Ecto neural progenitor cell (in vitro differentiated cells): ENCODE results near the gene COG1.

ENCODE experiments used
- DNase-seq: peaks from one replicate; pipeline ENCODE4 v3.0.0-alpha.2; 2018; ENCODE audit warnings: low spot score

COG1 gene

DNA sequence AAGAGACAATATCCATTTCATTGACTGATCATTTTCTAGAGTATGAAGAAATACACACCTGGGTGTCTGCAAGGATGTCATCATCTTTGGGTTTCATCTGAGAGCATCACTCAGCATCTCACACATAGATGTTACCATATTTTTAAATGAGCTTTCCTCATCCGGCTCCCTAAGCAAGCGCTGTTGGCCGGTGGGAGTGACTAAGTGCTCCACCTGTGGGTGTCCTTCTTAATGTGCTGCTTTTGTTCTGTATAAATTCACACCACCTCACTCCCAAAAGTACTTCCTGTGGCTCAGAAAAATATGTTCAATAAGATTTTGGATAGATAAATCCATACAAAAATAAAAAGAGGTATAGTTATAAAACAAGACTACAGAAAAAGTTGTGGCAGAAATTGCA is 20.6 kb upstream of the COG1 start:
- no peak for DNase-seq

DNA sequence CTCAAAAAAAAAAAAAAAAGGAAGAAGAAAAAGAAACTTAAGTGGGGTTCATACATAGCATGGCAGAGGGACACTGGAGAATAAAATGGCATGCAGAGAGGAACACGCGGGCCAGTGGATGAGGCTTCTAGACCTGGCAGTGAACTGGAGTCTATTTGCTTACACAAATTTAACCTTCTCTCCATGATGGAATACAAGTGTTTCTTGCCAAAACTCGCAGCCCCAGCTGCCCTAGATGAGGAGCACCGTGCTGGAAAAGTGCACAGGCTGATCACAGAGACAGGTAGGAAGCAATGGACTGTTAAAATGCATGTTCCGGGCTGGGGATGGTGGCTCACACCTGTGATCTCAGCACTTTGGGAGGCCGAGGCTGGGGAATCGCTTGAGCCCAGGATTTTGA is 18.7 kb upstream of the COG1 start:
- no peak for DNase-seq

DNA sequence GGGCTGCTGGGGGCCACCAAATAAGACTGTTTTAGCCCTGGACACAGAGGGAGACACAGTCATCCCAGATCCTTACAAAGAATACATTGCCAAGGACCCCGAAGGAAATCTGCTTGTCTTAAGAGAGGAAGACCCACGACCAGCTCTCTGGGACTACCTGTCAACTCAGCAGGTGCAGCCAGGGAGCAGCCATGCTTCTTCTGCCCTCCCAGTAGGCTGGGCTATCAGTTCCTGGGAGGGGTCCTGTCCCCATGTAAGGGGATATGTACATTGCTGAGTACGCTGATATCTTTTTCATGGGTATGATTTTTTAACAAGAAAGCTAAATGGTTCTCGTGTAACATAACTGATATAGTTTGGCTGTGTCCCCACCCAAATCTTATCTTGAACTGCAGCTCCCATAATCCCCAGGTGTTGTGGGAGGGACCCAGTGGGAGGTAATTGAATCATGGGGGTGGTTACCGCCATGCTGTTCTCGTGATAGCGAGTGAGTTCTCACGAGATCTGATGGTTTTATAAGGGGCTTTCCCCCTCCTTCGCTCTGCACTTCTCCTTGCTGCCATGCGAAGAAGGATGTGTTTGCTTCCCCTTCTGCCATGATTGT is 16.8 kb upstream of the COG1 start:
- no peak for DNase-seq

DNA sequence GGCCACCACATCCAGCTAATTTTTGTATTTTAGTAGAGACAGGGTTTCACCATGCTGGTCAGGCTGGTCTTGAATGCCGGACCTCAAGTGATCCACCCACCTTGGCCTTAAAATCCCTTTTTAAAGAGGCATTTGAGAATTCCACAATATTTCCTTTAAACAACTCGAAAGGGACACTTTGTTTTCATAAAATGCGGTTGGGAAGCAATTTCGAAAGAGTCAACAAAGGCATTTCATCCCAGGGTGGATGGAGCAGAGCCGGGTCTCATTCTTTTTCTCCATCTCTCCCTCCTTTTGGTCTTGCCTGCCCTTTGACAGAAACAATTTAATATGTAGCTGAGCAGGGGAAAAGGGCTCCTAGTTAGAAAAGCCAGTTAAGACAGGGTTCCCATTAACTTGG is 13.5 kb upstream of the COG1 start:
- DNase-seq, result no peak

DNA sequence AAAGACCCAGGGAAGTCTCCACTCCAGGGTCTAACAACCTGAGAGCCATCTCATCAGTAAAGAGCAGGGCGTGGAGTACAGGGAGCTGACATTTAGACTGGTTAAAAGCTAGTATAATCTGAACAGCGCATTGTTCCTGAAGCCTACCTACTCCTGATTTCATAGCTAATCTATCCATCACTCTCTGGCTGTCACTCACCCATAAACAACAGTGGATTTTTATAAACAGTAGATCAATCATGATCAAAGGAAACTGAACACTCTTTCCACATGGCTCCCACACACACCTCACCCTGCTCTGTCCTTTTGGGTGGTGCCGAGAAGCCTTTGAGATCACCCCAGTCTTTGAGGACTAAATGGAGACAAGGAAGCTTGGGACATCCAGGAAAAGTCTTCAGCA is 13.0 kb upstream of the COG1 start:
- no peak for DNase-seq

DNA sequence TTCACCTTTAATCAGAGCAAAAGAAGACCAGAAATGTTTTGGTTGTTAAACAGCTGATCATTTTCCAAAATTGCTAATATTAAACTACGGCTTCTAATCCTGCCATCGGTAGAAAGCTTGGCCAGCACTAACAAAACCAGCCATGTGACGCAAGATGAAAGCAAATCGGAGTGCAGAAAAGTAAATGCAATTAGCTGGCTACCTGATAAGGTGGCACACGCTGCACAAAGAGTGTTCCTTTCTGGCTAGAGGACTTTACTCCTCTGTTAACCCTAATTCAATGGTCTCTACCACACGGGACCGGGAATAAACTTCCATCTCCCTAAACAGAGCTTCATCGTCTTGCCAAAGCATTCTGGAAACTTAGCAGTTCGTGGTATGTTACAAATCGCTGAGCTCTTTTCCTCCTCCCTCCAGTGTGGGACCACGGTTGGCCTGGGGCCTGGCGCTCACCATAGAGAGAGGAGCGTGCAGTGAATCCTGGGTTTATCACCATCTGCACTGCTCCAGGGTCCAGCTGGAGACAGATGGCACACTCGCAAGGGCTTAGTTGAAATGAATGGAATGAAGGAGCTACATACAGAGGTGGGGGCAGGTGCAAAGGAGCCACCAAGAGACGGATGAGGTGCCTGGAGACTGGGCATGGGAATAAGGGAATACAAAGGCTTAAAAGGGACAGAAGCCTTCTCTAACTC is 10.1 kb upstream of the COG1 start:
- DNase-seq, result no peak

DNA sequence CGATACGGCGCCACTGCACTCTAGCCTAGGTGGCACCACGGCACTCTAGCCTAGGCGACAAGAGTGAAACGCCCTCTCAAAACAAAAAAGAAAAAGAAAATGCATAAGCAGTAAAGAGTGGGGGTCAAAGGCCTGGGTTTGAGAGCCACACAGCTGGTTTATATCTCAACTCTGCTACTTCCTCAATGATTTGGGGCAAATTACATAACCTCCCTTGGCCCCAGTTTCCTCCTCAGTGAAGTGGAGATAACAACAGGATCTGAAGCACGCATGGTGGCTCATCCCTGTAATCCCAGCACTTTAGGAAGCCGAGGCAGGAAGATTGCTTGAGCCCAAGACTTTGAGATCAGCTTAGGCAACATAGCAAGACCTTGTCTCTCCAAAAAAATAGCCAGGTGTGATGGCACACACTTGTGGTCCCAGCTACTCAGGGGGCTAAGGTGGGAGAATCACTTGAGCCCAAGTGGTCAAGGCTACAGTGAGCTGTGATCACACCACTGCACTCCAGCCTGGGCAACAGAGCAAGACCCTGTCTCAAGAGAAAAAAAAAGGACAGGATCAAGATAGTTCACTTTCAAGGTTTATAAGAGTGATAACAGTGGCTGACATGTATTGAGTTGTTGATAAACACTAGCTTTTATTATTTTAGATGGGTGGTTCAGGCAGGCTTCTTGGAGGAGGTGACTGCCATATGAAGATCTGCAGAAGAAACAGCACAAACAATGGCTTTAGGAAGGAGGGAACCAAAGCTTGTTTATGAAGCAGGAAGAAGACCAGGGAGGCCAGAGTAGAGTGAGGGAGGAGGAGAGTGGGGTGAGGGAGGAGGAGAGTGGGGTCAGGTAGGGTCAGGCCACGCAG is 8.5 kb upstream of the COG1 start:
- DNase-seq, result no peak

DNA sequence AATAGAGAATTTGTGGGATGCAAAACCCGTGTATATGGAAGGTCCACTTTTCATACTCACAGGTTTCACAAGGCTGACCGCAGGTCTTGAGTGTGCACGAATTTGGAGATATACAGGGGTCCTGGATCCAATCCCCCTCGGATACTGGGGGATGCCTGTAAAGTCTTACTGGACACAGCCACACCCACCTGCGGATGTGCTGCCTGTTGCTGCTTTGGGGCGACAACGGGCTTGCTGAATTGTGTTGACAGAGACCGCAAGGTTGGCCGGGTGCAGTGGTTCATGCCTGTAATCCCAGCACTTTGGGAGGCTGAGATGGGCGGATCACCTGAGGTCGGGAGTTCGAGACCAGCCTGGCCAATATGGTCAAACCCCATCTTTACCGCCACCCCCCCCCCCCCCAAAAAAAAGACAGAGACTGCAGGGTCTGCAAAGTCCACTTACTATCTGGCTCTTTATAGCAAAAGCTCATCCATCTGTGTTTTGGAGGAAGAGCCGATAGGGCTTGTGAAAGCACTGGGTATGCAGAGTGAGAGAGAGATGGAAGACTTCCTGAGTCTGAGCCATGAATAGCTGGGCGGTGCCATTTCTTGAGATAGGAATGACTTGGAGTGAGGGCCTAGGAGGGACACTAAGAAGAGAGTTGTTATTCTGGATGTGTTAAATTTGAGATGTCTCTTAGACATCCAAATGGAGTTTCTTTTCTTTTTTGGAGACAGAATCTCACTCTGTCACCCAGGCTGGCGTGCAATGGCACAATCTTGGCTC is 6.4 kb upstream of the COG1 start:
- no peak for DNase-seq

DNA sequence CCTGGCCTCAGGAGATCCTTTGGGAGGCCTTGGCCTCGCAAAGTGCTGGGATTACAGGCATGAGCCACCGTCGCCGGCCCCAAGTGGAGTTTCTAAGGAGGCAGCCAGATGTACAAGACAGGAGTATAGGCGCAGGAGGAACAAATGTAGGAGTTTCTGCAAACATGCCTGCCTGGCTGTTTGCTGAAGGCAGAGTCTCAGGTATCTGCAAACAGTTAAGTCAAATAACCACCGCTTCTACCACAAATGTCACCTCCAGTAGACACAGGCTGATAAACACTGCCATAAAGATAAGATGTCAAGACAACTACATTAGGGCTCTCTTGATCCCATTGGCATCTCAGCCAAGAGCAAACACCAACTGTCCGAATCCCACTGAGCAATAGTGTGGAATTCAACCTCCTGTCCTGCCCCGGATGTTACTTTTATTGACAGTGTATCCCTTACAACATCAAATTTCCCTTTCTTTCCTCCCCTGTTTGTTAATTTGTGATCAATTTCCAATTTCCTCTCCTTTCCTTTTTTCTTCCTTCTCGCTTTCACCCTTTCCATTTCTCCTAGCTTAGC is 5.6 kb upstream of the COG1 start:
- DNase-seq, result no peak

DNA sequence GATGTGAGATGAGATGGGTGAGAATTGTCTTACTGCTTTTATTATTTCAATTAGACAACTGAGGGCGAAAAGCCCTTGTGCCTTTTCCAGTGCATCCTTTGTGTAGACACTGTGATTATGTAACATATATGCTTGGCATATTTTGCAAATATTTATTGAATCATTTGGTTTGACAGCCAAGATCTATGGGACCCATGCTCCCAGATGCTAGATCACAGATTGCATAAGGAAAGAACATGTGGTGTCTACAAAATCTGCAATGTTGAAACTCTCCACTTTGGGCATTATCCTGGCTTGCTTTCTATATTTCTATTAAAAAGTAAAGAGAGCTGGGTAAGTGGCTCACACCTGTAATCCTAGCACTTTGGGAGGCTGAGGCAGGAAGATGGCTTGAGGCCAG is 4.8 kb upstream of the COG1 start:
- DNase-seq, result no peak

DNA sequence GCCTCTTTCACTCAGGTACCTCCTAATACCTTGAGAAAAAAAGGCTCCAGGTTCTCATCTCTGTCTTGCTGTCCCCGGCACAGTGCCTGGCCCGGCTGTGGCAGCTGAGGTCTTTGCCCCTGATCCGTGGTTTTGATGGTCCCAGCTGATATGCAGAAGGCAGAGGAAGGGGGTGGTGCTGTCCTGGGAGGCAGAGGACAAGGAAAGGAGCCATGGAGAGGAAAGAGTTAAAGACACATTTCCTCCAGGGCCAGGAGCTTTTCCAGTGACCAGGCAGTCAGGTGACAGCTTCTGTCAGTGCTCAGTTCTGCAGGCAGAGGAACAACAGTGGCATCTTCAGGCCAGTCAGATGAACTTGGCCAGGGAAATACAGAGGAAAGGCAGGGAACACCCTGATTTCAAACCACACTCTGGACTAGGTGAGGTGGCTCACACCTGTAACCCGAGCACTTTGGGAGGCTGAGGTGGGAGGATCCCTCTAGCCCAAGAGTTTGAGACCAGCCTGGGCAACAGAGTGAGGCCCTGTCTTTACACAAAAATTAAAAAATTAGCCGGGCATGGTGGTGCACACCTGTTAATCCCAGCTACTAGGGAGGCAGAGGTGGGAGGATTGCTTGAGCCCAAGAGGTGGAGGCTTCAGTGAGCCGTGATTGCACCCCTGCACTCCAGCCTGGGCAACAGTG is 3.3 kb upstream of the COG1 start:
- DNase-seq, result peak; percentile 66

DNA sequence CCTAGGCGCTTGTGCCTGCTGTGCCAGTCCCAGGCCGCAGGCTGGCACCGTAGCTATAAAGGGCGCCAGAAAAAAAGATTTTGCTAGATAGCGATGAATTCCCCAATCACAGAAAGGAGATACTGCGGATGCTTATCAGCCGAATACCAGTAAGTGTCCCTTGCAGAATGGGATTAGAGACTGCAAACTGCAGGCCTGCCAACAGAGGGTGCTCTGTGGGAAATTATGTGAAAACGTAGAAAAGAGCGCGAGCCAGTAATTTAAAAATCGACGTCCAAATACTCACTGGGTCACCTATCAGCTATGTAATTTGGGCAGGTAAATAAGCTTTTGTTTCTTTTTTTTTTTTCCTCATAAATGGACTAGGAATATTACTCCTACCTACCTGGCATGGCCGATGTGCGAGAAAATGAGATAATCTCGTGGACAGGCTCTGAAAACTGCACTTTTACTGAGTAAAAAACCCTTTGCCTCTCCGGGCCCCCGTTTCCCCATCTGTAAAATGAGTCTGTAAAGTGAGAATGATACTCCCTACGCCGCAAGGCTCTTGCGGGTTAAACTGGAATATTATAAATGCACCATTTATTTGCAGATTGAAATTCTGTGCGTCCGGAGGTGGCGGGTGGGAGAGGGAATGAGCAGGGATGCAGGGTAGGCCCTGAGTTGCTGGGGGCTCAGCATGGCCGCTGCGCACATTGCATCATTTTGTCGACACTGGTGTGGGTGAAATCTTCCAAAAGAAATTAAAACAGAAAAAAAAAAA is 1.2 kb upstream of the COG1 start:
- DNase-seq, result peak; percentile 76

DNA sequence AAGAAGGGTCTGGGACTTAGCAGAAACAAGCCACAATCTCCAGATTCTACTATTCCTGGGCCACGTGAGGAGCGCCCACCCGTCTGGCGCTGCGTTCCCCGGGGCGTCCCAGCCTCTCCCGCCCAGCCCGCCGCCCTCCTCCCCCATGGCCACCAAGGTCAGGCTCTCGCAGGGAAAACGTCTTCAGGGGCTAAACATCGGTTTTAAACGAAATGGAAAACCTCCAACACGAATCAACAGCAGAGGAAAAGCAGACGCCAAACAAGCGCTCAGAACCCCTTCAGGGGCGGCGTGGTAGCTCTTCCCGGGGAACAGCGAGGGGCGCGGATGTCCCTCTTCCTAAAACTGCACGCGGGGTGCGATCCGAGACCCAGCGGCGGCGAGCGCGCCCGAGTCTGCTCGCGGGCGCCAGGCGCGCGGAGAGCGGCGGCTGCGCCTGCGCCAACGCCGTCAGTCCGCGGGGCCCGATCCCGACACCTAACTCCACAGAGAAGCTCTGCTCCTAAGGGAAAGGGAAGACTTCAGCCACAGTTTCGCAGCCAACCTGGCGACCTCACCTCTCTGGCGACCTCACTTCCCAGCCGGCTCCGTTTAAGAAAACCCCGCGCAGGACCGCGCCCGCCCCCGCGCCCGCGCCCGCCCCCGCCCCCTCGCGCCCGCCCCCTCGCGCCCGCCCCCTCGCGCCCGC is 505 bp upstream of the COG1 start:
- DNase-seq, result peak; percentile 90

DNA sequence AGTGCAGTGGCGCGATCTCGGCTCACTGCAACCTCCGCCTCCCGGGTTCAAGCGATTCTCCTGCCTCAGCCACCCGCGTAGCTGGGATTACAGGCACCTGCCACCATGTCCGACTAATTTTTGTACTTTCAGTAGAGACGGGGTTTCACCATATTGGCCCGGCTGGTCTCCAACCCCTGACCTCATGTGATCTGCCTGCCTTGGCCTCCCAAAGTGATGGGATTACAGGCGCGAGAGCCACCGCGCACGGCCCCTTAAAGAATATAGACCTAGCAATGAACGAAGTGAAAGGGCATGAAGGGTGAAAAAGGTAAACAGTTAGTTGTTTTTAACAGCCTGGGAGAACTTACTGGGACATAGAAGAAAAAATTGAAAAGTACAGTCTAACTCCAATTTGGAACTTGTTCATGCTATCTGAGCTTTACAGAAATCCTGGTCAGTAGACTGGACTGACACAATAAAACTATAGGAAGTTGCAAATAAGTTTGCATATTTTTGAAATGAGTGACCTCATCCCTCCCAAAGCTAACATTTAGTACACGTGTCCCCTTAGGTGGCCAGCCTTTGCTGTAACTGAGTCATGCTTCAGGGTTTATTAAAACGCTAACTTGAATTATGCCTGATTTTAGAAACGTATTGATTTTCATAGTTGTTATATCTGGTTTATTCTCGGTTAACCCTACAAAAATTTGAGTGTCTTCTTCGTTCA is 1.8 kb downstream of the COG1 start:
- DNase-seq, result no peak

DNA sequence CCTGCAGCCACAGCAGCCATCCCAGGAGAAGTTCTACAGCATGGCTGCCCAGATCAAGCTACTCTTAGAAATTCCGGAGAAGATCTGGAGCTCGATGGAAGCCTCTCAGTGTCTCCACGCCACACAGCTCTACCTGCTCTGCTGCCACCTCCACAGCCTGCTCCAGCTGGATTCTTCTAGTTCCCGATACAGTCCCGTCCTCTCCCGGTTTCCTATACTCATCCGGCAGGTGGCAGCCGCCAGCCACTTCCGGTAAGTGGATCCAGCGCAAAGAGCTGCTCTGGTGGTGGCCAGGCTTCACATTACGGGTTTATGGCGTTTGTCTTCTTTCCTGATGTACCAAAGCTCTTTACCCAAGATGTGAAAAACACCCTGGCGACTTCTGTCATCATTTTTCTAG is 3.6 kb downstream of the COG1 start:
- DNase-seq, result peak; percentile 79

DNA sequence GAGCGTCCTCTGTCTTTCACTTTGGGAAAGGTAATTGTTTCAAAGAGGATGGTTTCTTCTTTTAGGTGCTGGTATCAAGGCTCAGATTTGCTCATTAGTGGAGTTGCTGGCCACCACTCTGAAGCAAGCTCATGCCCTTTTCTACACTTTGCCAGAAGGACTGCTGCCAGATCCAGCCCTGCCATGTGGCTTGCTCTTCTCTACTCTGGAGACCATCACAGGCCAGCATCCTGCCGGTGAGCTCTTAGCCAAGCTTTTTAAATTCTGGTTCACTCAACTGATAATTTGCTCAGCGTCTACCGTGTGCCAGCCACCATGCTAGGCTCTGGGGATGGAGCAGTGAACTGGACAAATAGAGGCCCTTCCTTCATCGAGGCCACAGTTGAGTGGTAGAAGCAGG is 4.3 kb downstream of the COG1 start:
- no peak for DNase-seq

DNA sequence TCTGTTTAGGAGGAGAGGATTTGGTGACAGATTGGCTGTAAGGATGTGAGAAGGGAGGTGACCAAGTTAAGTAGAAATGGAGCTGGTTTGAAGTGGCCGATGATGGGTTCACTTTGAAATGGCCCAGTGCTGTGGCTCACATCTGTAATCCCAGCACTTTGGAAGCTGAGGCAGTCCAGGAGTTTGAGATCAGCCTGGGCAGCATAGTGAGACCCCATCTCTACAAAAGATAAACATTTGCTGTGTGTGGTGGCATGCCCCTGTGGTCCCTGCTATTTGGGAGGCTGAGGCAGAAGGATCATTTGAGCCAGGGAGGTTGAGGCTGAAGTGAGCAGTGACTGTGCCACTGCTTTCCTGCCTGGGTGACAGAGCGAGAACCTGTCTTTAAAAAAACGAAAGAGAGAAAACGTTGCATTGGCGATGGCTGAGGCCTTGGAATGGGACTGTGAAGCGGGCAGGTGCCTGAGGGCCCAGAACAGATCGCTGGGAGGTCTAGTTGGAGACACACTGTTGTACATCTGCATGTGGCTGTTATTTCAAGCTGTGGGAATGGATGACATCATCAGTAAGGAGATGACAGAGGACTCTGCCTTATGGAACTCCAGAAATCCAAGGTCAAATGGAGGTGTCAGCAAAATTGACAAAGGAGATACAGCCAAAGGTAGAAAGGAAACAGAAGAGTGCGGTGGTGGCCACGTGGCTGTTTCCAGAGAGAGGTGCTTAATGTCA is 5.5 kb downstream of the COG1 start:
- no peak for DNase-seq

DNA sequence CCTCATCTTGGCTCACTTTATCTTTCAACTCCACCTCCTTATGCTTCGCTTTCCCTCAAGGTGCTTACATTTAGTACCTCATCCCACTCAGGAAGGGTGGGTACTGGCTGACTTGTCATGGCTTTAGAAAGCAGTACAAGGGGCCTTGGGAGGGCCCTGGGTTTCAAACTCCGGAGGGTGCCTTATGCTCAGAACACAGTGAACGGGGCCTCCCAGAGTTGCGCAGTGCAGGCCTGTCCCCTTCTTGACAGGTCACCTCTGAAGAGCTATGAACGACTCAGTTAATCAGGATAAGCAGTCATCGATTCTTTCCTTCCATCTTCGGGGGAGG is 6.0 kb downstream of the COG1 start:
- DNase-seq, result no peak

DNA sequence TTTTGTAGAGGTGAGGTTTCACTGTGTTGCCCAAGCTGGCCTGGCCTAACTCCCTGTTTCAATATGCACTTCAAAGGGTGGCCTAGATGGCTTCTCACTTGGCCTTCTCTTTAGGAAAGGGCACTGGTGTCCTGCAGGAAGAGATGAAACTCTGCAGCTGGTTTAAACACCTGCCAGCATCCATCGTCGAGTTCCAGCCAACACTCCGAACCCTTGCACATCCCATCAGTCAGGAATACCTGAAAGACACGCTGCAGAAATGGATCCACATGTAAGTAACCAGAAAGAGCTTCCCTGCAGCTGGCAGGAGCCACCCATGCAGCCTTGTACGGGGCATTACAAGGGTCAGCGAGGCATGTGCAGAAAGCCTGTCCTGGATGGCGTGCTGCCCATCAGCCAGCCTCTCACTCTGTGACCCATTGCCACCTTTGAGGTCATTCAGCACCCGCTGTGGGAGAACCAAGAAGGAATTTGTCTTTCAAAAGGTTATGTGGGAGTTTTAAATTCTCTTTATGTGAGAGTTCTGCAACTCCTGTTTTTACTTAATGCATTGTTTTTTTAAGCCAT is 7.0 kb downstream of the COG1 start:
- no peak for DNase-seq
